ENCODE measurements around the gene BPIFB2.

GRCh38 chr20:33015700-33016580 is 8.4 kb downstream of the BPIFB2 start:
- TF ChIP-seq EP300 (IDR thresholded peaks at IDR 0.05; ENCODE audit: borderline replicate concordance) (no peak), MAX (IDR thresholded peaks at IDR 0.05) (no peak), ZBTB7A (IDR thresholded peaks at IDR 0.05; ENCODE audit: low read depth) (no peak), YY1 (IDR thresholded peaks at IDR 0.05; ENCODE audit: low read depth) (no peak), FOXM1 (IDR thresholded peaks at IDR 0.05; ENCODE audit: borderline replicate concordance, low read depth) (no peak), TEAD4 (IDR thresholded peaks at IDR 0.05) (no peak), TAF1 (IDR thresholded peaks at IDR 0.05; ENCODE audit: low read depth) (no peak), RAD21 (IDR thresholded peaks at IDR 0.05; ENCODE audit: low read depth) (no peak), CEBPB (IDR thresholded peaks at IDR 0.05) (no peak), CREB1 (IDR thresholded peaks at IDR 0.05; ENCODE audit: low read depth) (no peak), EGR1 (IDR thresholded peaks at IDR 0.05) (no peak), NFIC (IDR thresholded peaks at IDR 0.05) (no peak)
- TF ChIP-seq, protein P1, sequence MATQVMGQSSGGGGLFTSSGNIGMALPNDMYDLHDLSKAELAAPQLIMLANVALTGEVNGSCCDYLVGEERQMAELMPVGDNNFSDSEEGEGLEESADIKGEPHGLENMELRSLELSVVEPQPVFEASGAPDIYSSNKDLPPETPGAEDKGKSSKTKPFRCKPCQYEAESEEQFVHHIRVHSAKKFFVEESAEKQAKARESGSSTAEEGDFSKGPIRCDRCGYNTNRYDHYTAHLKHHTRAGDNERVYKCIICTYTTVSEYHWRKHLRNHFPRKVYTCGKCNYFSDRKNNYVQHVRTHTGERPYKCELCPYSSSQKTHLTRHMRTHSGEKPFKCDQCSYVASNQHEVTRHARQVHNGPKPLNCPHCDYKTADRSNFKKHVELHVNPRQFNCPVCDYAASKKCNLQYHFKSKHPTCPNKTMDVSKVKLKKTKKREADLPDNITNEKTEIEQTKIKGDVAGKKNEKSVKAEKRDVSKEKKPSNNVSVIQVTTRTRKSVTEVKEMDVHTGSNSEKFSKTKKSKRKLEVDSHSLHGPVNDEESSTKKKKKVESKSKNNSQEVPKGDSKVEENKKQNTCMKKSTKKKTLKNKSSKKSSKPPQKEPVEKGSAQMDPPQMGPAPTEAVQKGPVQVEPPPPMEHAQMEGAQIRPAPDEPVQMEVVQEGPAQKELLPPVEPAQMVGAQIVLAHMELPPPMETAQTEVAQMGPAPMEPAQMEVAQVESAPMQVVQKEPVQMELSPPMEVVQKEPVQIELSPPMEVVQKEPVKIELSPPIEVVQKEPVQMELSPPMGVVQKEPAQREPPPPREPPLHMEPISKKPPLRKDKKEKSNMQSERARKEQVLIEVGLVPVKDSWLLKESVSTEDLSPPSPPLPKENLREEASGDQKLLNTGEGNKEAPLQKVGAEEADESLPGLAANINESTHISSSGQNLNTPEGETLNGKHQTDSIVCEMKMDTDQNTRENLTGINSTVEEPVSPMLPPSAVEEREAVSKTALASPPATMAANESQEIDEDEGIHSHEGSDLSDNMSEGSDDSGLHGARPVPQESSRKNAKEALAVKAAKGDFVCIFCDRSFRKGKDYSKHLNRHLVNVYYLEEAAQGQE (IDR thresholded peaks at IDR 0.05; ENCODE audit: low read depth) = no peak
- TF ChIP-seq, protein P2, sequence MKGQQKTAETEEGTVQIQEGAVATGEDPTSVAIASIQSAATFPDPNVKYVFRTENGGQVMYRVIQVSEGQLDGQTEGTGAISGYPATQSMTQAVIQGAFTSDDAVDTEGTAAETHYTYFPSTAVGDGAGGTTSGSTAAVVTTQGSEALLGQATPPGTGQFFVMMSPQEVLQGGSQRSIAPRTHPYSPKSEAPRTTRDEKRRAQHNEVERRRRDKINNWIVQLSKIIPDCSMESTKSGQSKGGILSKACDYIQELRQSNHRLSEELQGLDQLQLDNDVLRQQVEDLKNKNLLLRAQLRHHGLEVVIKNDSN (IDR thresholded peaks at IDR 0.05) = no peak

Measured in Ishikawa (cell line).